Trophoblast cell (in vitro differentiated cells and primary cell): Measurements from ENCODE around the gene THRB.

Experiments
- DNase-seq, 2 donors: peaks; one replicate each; pipeline ENCODE4 v3.0.0-alpha.2; 2016
- H2AFZ ChIP-seq: 2 replicates; pipeline ENCODE4 v1.6.1; 2013; ENCODE audit warnings: low read length, moderate library complexity, mild to moderate bottlenecking; ENCODE audit not compliant: insufficient read depth, poor library complexity
- H2AK5ac ChIP-seq: 2 replicates; pipeline ENCODE4 v1.6.1; 2013; ENCODE audit warnings: mild to moderate bottlenecking, low read length
- H2BK120ac ChIP-seq: 2 replicates; pipeline ENCODE4 v1.6.1; 2013; ENCODE audit warnings: low read length, mild to moderate bottlenecking, moderate library complexity; ENCODE audit not compliant: insufficient read depth, poor library complexity
- H2BK12ac ChIP-seq: 2 replicates; pipeline ENCODE4 v1.6.1; 2013; ENCODE audit warnings: mild to moderate bottlenecking, low read length, moderate library complexity
- H2BK5ac ChIP-seq: 2 replicates; pipeline ENCODE4 v1.6.1; 2013; ENCODE audit warnings: low read length, low read depth, moderate library complexity, mild to moderate bottlenecking; ENCODE audit not compliant: poor library complexity
- H3K14ac ChIP-seq: 2 replicates; pipeline ENCODE4 v1.6.1; 2013; ENCODE audit warnings: mild to moderate bottlenecking, low read length
- H3K18ac ChIP-seq: 2 replicates; pipeline ENCODE4 v1.6.1; 2013; ENCODE audit warnings: mild to moderate bottlenecking, low read length
- H3K23ac ChIP-seq: 2 replicates; pipeline ENCODE4 v1.6.1; 2013; ENCODE audit warnings: low read length
- H3K27ac ChIP-seq: 2 replicates; pipeline ENCODE4 v1.5.1; 2013; ENCODE audit warnings: low read depth, mild to moderate bottlenecking, inconsistent platforms, low read length, moderate library complexity
- H3K27me3 ChIP-seq: 2 replicates; pipeline ENCODE4 v1.6.1; 2013; ENCODE audit warnings: inconsistent platforms, mild to moderate bottlenecking, low read length, moderate library complexity; ENCODE audit not compliant: insufficient read depth
- H3K36me3 ChIP-seq, 2 experiments: 1 replicate in 1 of 2; 2 replicates in 1 of 2; pipeline ENCODE4 v1.6.1; 2013; ENCODE audit warnings: low read length in 2 of 2, mild to moderate bottlenecking in 2 of 2, moderate library complexity in 1 of 2; ENCODE audit not compliant: insufficient read depth in 2 of 2, control insufficient read depth in 1 of 2
- H3K4ac ChIP-seq: 2 replicates; pipeline ENCODE4 v1.6.1; 2013; ENCODE audit warnings: low read depth, mild to moderate bottlenecking, low read length, moderate library complexity
- H3K4me1 ChIP-seq, 2 experiments: 1 replicate in 1 of 2; 2 replicates in 1 of 2; pipeline ENCODE4 v1.6.1; 2013; ENCODE audit warnings: low read length in 2 of 2, mild to moderate bottlenecking in 2 of 2, moderate library complexity in 1 of 2; ENCODE audit not compliant: insufficient read depth in 2 of 2, control insufficient read depth in 1 of 2
- H3K4me2 ChIP-seq: 2 replicates; pipeline ENCODE4 v1.6.1; 2013; ENCODE audit warnings: inconsistent platforms, mild to moderate bottlenecking, low read length, moderate library complexity
- H3K4me3 ChIP-seq: 2 replicates; pipeline ENCODE4 v1.5.1; 2013; ENCODE audit warnings: mild to moderate bottlenecking, low read depth, low read length, inconsistent platforms
- H3K79me1 ChIP-seq: one replicate; pipeline ENCODE4 v1.6.1; 2013; ENCODE audit warnings: low read length
- H3K79me2 ChIP-seq: 2 replicates; pipeline ENCODE4 v1.6.1; 2013; ENCODE audit warnings: low read length, mild to moderate bottlenecking; ENCODE audit not compliant: control insufficient read depth, insufficient read depth, poor library complexity
- H3K9ac ChIP-seq: 2 replicates; pipeline ENCODE4 v1.6.1; 2013; ENCODE audit warnings: mild to moderate bottlenecking, low read length
- H3K9me3 ChIP-seq: 2 replicates; pipeline ENCODE4 v1.6.1; 2013; ENCODE audit warnings: low read depth, mild to moderate bottlenecking, control low read depth, inconsistent platforms, low read length; ENCODE audit not compliant: insufficient read depth
- H4K12ac ChIP-seq: 2 replicates; pipeline ENCODE4 v1.6.1; 2013; ENCODE audit warnings: low read depth, mild to moderate bottlenecking, low read length, moderate library complexity
- H4K8ac ChIP-seq: 2 replicates; pipeline ENCODE4 v1.6.1; 2013; ENCODE audit warnings: low read depth, mild to moderate bottlenecking, low read length, moderate library complexity
- H4K91ac ChIP-seq: one replicate; pipeline ENCODE4 v1.6.1; 2013; ENCODE audit warnings: low read depth, mild to moderate bottlenecking, low read length, moderate library complexity
- WGBS: extraction: QIAGEN DNeasy Blood & Tissue Kit; methylation state at CpG from one replicate; pipeline ENCODE4 v1.1.7; 2013; ENCODE audit warnings: missing lambda C conversion rate; ENCODE audit not compliant: insufficient read length, insufficient coverage; ENCODE audit errors: extremely low coverage; 5-methylcytosine and 5-hydroxymethylcytosine counted together

Gene THRB

GRCh38 chr3:24138876-24139256 is 355.8 kb downstream of the THRB start:
- H3K4me2 ChIP-seq, result no peak overlapping the region

GRCh38 chr3:24137958-24138875 is 356.4 kb downstream of the THRB start:
- H2BK5ac ChIP-seq, result no peak overlapping the region
- H3K79me1 ChIP-seq, result no peaks in the 10 kb centered on the region
- no peaks in the 10 kb centered on the region for H3K79me2 ChIP-seq
- no peak overlapping the region for H2AK5ac ChIP-seq
- no peak overlapping the region for H3K14ac ChIP-seq
- H2BK12ac ChIP-seq, result no peak overlapping the region
- no peak overlapping the region for H4K12ac ChIP-seq
- H2AFZ ChIP-seq, result no peak overlapping the region
- H3K9ac ChIP-seq, result no peak overlapping the region
- H3K4me2 ChIP-seq, result no peak overlapping the region
- H3K18ac ChIP-seq, result no peak overlapping the region
- no peak overlapping the region for H4K91ac ChIP-seq
- no peaks in the 10 kb centered on the region for H3K27me3 ChIP-seq
- no peak overlapping the region for H3K4me3 ChIP-seq
- no peak overlapping the region for H2BK120ac ChIP-seq
- no peak overlapping the region for H3K4ac ChIP-seq
- no peak overlapping the region for H4K8ac ChIP-seq
- H3K36me3 ChIP-seq, result peaks cover 11 to 30% of the 10 kb centered on the region in 2 experiments
- no CpG with 5 or more reads among the region's 6 CpGs for WGBS
- no peak overlapping the region for H3K27ac ChIP-seq
- no peak overlapping the region for H3K23ac ChIP-seq
- no peaks in the 10 kb centered on the region for H3K4me1 ChIP-seq
- no peaks in the 10 kb centered on the region for H3K9me3 ChIP-seq
- no peak for DNase-seq

More at GRCh38 chr3:24138876-24139256, 355.8 kb downstream of the THRB start:
- no peak overlapping the region for H3K18ac ChIP-seq
- no peaks in the 10 kb centered on the region for H3K4me1 ChIP-seq
- no peak overlapping the region for H4K12ac ChIP-seq
- peaks cover 14 to 32% of the 10 kb centered on the region in 2 experiments for H3K36me3 ChIP-seq
- no peak overlapping the region for H3K23ac ChIP-seq
- no peaks in the 10 kb centered on the region for H3K27me3 ChIP-seq
- no peak overlapping the region for H3K4ac ChIP-seq
- no peak overlapping the region for H2AFZ ChIP-seq
- no peak overlapping the region for H2AK5ac ChIP-seq
- no peak overlapping the region for H3K9ac ChIP-seq
- peaks cover 4% of the 10 kb centered on the region for H3K79me1 ChIP-seq
- no peak overlapping the region for H3K4me3 ChIP-seq
- no peak overlapping the region for H2BK5ac ChIP-seq
- no CpG with 5 or more reads among the region's 1 CpG for WGBS
- no peak overlapping the region for H4K91ac ChIP-seq
- no peak overlapping the region for H3K14ac ChIP-seq
- H3K79me2 ChIP-seq, result no peaks in the 10 kb centered on the region
- no peaks in the 10 kb centered on the region for H3K9me3 ChIP-seq
- no peak for DNase-seq
- no peak overlapping the region for H2BK12ac ChIP-seq
- no peak overlapping the region for H4K8ac ChIP-seq
- H2BK120ac ChIP-seq, result no peak overlapping the region
- no peak overlapping the region for H3K27ac ChIP-seq

GRCh38 chr3:24137334-24137733 is 357.3 kb downstream of the THRB start:
- Histone ChIP-seq H4K91ac (no peak overlapping the region), H2AFZ (no peak overlapping the region), H3K9me3 (no peaks in the 10 kb centered on the region), H3K18ac (no peak overlapping the region), H4K12ac (no peak overlapping the region), H4K8ac (no peak overlapping the region), H3K4me3 (no peak overlapping the region), H3K4me1 (no peaks in the 10 kb centered on the region), H3K23ac (no peak overlapping the region), H3K4ac (no peak overlapping the region), H3K79me1 (no peaks in the 10 kb centered on the region), H2BK5ac (no peak overlapping the region), H2BK12ac (no peak overlapping the region), H3K9ac (no peak overlapping the region), H2AK5ac (no peak overlapping the region), H3K79me2 (no peaks in the 10 kb centered on the region), H2BK120ac (no peak overlapping the region), H3K4me2 (no peak overlapping the region), H3K36me3 (peaks cover 10 to 32% of the 10 kb centered on the region in 2 experiments), H3K14ac (no peak overlapping the region), H3K27ac (no peak overlapping the region), H3K27me3 (no peaks in the 10 kb centered on the region)
- WGBS, result no CpG with 5 or more reads among the region's 3 CpGs
- DNase-seq, result no peak

GRCh38 chr3:24136624-24137310 is 357.9 kb downstream of the THRB start:
- H3K36me3 ChIP-seq, result peaks cover 10 to 33% of the 10 kb centered on the region in 2 experiments
- H3K18ac ChIP-seq, result no peak overlapping the region
- no peak overlapping the region for H3K27ac ChIP-seq
- H3K4me2 ChIP-seq, result no peak overlapping the region
- no peak overlapping the region for H3K4me3 ChIP-seq
- no peak overlapping the region for H4K8ac ChIP-seq
- no peaks in the 10 kb centered on the region for H3K9me3 ChIP-seq
- no peak overlapping the region for H3K14ac ChIP-seq
- no peak overlapping the region for H3K4ac ChIP-seq
- H3K79me1 ChIP-seq, result no peaks in the 10 kb centered on the region
- DNase-seq, result no peak
- no peak overlapping the region for H2BK12ac ChIP-seq
- no peak overlapping the region for H3K9ac ChIP-seq
- H3K4me1 ChIP-seq, result no peaks in the 10 kb centered on the region
- H4K91ac ChIP-seq, result no peak overlapping the region
- no peak overlapping the region for H2AK5ac ChIP-seq
- H3K23ac ChIP-seq, result no peak overlapping the region
- H2BK5ac ChIP-seq, result no peak overlapping the region
- H2BK120ac ChIP-seq, result no peak overlapping the region
- H3K79me2 ChIP-seq, result no peaks in the 10 kb centered on the region
- no peak overlapping the region for H4K12ac ChIP-seq
- no peaks in the 10 kb centered on the region for H3K27me3 ChIP-seq
- H2AFZ ChIP-seq, result no peak overlapping the region
